Activated CD4-positive, alpha-beta T cell treated with anti-CD3 and anti-CD28 coated beads for 48 hours (primary cell): Measurements from ENCODE around the gene ADAMTS14.

Experiments
- DNase-seq: peaks from one replicate; pipeline ENCODE4 v3.0.0-alpha.2; 2020

Gene ADAMTS14

DNA sequence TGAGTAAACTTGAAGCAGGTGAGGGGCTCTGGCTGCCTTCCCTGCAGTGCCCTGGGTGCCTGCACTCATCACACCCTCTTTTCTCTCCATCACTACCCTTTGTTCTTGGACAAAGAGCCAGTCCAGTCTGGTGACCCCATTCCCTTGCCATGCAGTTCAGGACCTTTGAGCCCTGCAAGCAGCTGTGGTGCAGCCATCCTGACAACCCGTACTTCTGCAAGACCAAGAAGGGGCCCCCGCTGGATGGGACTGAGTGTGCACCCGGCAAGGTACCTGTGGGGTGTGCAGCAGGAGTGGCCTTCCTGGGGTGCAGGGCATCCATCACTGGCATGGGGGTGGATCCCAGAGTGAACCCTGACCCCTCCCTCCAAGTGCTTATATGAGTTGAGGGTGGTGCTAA lies 64.2 kb downstream of the ADAMTS14 start:
- DNase-seq = no peak

GRCh38 chr10:70737250-70737649 lies 64.9 kb downstream of the ADAMTS14 start:
- no peak for DNase-seq

GRCh38 chr10:70738006-70738760 lies 65.9 kb downstream of the ADAMTS14 start:
- no peak for DNase-seq

GRCh38 chr10:70738761-70739121 lies 66.4 kb downstream of the ADAMTS14 start:
- no peak for DNase-seq

DNA sequence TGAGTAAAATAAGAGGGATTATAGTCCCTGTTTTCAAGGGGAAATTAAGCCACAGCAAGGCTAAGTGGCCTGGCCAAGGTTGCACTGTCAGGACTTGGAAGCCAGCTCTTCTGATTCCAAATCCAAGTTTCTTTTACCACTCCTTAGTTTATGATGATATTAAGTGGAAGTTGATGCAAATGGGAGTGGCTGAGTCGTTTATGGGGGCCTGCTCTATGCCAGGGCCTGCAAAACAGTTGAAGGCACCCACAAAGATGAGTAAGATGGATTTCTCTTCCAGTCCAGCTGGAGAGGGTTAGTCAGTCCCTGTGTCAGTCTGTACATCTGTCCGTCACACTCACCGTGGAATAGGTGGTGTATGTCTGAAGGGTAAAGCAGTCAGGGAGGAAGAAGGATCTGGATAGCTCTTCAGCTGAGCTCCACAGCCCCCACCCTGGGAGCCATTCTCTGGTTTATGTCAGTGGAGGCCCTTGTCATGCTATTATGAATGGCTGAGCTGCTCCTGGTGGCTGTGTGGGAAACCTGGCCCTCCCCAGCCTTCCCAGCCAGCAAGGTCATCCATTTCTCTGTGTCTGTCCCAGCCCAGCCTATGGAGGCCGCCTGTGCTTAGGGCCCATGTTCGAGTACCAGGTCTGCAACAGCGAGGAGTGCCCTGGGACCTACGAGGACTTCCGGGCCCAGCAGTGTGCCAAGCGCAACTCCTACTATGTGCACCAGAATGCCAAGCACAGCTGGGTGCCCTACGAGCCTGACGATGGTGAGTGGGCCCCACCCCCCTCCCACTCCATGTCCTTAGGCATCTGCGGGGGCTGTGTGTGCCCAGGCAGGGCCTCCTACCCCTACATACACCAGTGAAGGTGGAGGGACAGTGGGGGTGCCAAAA lies 68.3 kb downstream of the ADAMTS14 start:
- DNase-seq = no peak

- no peak for DNase-seq
Measured at GRCh38 chr10:70742537-70743429, 70.5 kb downstream of the ADAMTS14 start.

DNA sequence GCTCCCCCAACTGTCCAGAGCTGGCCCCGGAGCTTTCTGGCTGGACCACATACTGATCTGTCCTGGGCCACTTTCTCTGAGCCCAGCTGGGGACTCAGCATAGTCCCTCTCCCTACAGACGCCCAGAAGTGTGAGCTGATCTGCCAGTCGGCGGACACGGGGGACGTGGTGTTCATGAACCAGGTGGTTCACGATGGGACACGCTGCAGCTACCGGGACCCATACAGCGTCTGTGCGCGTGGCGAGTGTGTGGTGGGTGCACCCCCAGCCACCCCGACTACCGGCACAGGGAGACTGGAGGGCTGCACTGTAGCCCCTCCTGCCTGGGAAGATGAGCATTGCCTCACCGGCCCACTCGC lies 71.1 kb downstream of the ADAMTS14 start:
- DNase-seq = no peak

GRCh38 chr10:70743879-70744278 lies 71.6 kb downstream of the ADAMTS14 start:
- DNase-seq = no peak

- no peak for DNase-seq
Measured at GRCh38 chr10:70744617-70745143, 72.4 kb downstream of the ADAMTS14 start.

- DNase-seq = no peak
Measured at GRCh38 chr10:70745555-70745954, 73.2 kb downstream of the ADAMTS14 start.

GRCh38 chr10:70747192-70747965 lies 75.1 kb downstream of the ADAMTS14 start:
- no peak for DNase-seq

GRCh38 chr10:70748305-70748704 lies 76.0 kb downstream of the ADAMTS14 start:
- no peak for DNase-seq

GRCh38 chr10:70748801-70749573 lies 76.7 kb downstream of the ADAMTS14 start:
- DNase-seq = no peak

DNA sequence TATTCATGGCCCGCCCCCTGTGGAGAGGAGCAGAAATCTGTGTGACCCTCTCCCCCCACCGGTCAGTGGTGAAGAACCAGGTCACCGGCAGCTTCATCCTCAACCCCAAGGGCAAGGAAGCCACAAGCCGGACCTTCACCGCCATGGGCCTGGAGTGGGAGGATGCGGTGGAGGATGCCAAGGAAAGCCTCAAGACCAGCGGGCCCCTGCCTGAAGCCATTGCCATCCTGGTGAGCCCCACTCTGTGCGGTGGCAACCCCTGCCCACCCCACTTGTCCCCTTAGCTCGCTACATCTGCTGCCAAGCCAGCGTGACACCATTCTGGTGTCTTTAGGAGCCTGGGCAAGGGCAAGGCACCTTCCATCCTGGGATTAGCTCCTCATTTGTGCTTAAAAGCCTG lies 77.5 kb downstream of the ADAMTS14 start:
- no peak for DNase-seq

DNA sequence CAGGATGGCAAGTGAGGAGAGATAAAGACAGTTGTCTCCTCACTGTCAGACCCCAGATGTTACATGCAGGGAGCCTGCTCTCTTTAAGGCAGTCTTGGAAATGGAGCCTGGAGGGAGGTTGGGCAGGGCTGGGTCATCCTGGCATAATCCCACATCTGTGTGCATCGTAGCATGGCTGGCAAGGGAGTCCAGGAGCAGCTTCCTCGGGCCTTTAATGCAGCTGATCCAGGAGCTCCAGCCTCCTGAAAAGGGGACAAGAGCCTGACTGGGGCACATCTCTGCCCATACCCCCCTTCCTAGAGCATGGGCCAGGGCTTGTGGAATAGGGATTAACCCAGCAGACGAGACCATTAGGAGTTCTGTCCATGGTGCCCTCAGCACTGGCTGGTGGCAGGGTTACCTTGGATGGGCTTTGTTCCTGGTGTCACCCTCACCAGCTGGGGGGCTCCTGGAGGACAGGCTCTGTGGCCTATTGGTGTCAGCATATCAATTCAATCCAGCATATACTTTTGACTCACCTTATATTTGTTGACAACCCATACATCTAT lies 77.9 kb downstream of the ADAMTS14 start:
- no peak for DNase-seq

- DNase-seq = no peak
Measured at GRCh38 chr10:70751356-70751755, 79.0 kb downstream of the ADAMTS14 start.

- DNase-seq = no peak
Measured at GRCh38 chr10:70751991-70752390, 79.7 kb downstream of the ADAMTS14 start.

GRCh38 chr10:70752571-70752970 lies 80.3 kb downstream of the ADAMTS14 start:
- DNase-seq = no peak

- DNase-seq = no peak
Measured at GRCh38 chr10:70753026-70753663, 80.8 kb downstream of the ADAMTS14 start.

DNA sequence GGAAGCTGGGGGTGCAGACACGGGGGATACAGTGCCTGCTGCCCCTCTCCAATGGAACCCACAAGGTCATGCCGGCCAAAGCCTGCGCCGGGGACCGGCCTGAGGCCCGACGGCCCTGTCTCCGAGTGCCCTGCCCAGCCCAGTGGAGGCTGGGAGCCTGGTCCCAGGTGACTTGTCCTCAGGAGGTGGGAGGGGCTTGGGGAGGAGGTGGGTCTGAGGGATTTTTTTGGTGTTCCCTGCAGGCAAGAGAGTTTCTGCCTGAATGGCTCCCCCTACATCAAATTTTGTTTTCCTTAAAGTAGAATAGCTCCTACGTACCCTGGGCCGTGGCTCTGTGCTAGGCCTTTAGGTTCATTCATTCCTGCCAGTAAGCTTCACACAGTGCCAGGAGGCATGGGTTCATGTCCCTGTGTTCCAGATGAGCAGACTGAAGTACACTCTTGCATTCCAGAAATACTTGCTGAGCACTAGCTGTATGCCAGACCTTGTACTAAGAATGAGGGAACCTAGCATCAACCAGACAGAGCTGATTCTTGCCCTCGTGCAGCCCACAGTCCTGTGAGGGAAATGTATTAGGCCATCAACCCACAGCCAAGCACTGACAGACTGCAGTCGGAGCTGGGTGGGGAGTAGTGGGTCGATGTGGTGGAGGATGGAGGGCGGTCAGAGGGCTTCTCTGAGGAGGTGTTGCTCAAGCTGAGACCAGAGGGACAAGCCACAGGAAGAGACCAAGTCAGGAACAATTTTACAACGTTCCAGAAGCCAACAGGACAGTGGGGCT lies 81.7 kb downstream of the ADAMTS14 start:
- DNase-seq = no peak
